Skin epidermis (tissue), 12 donors: ENCODE measurements around the gene SCAMP1.

Experiments used
- H3K27ac ChIP-seq, 21 experiments: fragments of 200-600 bp; sonication (generic) in 11 of 21; one replicate each; pipeline ENCODE4 v1.5.0; 2020; ENCODE audit warnings: mild to moderate bottlenecking in 3 of 21, inconsistent platforms in 2 of 21, moderate library complexity in 2 of 21
- H3K4me3 ChIP-seq, 7 experiments: fragments of 200-600 bp; sonication (generic) in 2 of 7; one replicate each; pipeline ENCODE4 v1.5.0; 2020; ENCODE audit warnings: inconsistent platforms in 2 of 7, mild to moderate bottlenecking in 2 of 7, moderate library complexity in 1 of 7

Gene SCAMP1

GRCh38 chr5:78359831-78360673 lies at the start of gene SCAMP1:
TSS of gene SCAMP1 (plus strand) at chr5:78360617. CDS start at chr5:78360672, 55 bp downstream.
- peak within 1 kb of the TSS; percentile 80 to 96 (median 94) for H3K27ac ChIP-seq
- peak within 1 kb of the TSS; percentile 61 to 99 (median 96) for H3K4me3 ChIP-seq

GRCh38 chr5:78317515-78317914 lies 42.9 kb upstream of the SCAMP1 start:
- no peak overlapping the region for H3K27ac ChIP-seq
- H3K4me3 ChIP-seq, result no peak overlapping the region

DNA sequence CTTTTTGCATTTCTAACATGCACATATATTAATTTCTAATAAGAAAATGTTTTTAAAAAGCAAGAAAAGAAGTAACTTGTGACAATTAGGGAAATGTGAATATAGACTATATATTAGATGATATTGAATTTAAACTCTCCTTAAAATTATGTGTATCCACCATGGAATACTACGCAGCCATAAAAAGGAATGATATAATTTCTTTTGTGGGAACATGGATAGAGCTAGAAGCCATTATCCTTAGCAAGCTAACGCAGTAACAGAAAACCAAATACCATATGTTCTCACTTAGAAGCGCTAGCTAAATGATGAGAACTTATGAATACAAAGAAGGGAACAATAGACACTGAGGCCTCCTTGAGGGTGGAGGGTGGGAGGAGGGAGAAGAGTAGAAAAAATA lies 42.1 kb upstream of the SCAMP1 start:
- Histone ChIP-seq H3K4me3 (no peak overlapping the region), H3K27ac (no peak overlapping the region)

GRCh38 chr5:78320401-78320800 lies 40.0 kb upstream of the SCAMP1 start:
- no peak overlapping the region for H3K27ac ChIP-seq
- H3K4me3 ChIP-seq, result no peak overlapping the region

DNA sequence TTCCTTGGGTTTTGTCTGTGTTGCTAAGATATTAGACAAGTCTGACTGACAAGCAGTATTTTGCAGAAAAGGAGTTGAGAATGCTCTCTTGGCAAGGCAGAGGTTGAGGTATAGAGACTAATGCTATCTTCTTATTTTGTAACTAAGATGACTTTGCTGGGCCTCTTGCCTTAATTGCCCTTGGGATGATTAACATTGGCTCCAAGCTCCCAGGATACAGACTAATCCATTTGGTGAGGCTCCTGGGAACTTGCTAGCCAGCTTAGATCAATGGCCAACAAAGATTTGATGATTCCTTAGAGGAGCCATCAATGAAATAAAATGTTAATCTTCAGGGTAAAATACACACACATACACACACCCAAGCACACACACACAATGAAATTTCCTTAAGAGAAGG lies 37.2 kb upstream of the SCAMP1 start:
- Histone ChIP-seq H3K4me3 (no peak overlapping the region), H3K27ac (no peak overlapping the region)

DNA sequence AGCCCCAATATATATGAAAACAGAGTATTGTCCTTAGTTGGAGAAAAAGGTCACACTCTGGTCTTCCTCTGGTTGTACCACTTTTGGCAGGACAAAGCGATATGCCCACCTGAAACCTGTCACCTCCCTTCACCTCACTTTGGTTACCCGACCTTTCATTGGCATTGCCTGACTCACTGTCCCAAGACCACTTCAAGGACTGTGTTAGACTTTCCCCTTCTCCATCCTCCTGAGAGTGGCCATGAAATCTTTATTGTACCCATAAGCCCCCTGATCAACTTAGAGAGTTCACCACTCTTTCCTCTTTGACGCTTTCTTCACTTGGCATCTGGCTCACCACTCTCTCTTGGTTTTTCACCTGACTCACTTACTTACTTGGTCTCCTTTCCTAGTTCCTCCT lies 33.5 kb upstream of the SCAMP1 start:
- Histone ChIP-seq H3K27ac (peak overlapping the region in 2 of 21 experiments; percentile 15 to 64), H3K4me3 (no peak overlapping the region)

DNA sequence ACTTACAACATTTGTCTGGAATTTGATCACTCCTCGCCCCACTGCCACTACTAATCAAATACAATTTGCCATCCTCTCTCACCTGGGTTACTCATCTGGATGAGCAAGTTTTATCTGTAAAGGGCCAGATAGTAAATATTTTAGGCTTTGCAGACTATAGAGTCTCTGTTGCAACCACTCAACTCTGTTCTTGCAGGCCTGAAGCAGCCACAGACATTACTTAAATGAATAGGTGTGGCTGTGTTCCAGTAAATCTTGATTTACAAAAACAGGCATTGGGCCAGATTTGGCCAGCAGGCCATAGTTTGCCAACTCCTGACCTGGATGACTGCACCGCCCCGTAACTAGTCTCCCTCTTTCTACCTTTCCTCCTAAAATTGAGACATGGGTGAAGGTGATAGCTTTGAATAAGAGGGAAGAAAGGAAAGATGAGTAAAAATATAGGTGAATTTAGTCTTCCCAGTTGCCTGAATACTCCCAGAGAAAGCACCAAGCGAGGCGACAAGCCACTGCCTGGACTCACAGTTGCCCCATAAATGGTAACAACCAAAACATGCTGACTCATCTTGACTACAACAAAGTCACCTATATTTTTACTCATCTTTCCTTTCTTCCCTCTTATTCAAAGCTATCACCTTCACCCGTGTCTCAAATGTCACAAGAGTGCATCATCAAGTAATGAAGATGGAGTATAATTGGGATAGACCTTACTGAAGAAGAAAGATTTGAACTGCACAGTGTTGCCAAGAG lies 32.5 kb upstream of the SCAMP1 start:
- Histone ChIP-seq H3K4me3 (no peak overlapping the region), H3K27ac (peak overlapping the region in 7 of 21 experiments; percentile 1 to 64 (median 46))

GRCh38 chr5:78328585-78329173 lies 31.7 kb upstream of the SCAMP1 start:
- Histone ChIP-seq H3K27ac (peak overlapping the region in 7 of 21 experiments; percentile 1 to 52 (median 18)), H3K4me3 (no peak overlapping the region)

DNA sequence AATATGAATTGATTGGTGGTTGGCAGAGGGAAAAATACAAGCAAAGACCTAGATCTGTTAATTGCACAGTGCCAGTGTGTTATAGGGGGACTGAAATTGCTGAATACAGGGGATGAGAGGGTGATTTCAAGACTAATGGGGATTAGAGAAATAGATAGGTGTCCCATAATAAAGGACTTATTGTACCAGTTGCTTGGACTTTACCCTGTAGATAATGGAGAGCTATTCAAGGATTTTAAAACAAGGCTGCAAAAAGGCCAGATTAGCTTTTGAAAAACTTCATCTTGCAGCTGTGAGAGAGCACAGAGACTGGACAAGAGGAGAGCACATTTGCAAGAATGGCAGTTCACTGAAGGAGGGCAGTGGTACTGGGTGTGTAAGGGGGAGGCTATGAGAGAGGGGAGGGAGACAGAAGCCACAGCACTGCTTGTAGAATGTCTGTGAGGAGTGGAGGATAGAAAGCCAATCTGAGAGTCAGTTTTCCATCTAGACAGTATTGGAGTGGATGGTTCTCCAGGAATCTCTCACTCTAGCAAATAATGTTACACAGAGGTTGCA lies 28.8 kb upstream of the SCAMP1 start:
- Histone ChIP-seq H3K4me3 (no peak overlapping the region), H3K27ac (no peak overlapping the region)

- Histone ChIP-seq H3K27ac (no peak overlapping the region), H3K4me3 (no peak overlapping the region)
Measured at GRCh38 chr5:78334811-78335210, 25.6 kb upstream of the SCAMP1 start.

DNA sequence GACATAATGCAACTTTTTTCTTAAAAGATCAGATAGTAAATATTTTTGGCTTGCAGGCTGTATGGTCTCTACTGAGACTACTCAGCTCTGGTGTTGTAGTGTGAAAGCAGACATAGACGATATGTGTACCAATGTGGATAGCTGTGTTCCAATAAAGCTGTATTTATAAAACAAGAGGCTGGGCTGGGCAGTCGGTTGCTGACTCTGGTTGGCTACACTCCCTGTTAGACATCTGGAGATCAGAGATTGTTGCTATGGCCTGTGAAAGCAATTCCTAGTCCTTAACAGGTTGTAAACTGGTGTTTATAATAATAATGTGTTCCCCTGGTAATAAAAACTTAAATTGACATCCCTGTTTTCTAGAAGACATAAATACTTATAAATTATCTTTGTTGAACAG lies 24.4 kb upstream of the SCAMP1 start:
- no peak overlapping the region for H3K27ac ChIP-seq
- H3K4me3 ChIP-seq, result no peak overlapping the region

DNA sequence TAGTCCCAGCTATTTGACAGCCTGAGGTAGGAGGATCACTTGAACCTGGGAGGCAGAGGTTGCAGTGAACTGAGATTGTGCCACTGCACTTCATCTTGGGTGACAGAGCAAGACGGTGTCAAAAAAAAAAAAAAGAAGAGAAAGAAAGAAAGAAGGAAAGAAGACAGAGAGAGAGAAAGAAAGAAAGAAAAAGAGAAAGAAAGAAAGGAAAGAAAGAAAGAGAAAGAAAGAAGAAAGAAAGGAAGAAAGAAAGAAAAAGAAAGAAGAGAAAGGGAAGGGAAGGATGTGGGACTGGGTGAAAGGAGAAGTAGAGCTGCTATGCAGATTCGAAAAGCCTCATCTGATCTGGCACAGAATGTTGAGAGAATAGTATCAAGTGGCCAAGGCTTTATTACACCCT lies 23.7 kb upstream of the SCAMP1 start:
- no peak overlapping the region for H3K27ac ChIP-seq
- H3K4me3 ChIP-seq, result no peak overlapping the region

GRCh38 chr5:78339617-78340436 lies 20.6 kb upstream of the SCAMP1 start:
- Histone ChIP-seq H3K27ac (peak overlapping the region in 1 of 21 experiments; percentile 25), H3K4me3 (no peak overlapping the region)

DNA sequence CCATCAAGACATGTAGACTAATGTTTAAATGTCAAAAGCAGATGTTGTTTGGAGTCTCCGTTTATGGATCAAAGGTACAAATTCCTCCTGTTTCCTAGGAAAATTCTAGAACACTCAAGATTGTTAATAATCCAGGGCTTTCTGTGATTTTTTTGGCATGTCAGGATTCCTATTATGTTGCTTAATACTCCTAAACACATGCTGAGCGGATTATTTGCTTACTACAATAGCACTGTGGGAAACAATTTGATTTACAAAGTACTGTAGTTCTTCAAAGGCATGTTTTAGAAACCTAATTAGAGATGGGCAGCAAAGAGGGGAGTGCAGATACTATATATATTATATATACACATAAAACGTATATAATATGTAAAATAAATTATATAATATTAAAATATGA lies 19.0 kb upstream of the SCAMP1 start:
- Histone ChIP-seq H3K27ac (no peak overlapping the region), H3K4me3 (no peak overlapping the region)

DNA sequence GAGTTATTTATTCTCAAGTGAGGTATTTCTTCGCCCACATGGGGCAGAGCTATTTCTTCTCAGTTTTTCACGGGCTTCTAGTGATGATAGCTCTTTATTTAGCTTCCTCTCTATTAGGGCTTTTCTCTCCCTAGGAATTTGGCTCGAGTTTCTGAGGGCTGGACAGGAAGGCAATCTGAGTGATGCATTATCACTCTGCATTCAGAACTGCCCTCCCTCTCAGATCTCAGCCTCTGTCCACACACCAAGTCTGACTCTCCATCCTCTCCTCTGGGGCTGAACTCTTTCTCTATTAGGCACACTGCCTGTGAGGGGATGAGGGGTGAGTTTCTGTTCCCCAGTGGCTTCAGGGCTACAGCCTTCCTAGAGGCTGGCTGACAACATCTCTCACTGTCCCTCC lies 14.9 kb upstream of the SCAMP1 start:
- Histone ChIP-seq H3K4me3 (no peak overlapping the region), H3K27ac (no peak overlapping the region)

- H3K27ac ChIP-seq, result no peak overlapping the region
- H3K4me3 ChIP-seq, result no peak overlapping the region
Measured at GRCh38 chr5:78353520-78353919, 6.9 kb upstream of the SCAMP1 start.

DNA sequence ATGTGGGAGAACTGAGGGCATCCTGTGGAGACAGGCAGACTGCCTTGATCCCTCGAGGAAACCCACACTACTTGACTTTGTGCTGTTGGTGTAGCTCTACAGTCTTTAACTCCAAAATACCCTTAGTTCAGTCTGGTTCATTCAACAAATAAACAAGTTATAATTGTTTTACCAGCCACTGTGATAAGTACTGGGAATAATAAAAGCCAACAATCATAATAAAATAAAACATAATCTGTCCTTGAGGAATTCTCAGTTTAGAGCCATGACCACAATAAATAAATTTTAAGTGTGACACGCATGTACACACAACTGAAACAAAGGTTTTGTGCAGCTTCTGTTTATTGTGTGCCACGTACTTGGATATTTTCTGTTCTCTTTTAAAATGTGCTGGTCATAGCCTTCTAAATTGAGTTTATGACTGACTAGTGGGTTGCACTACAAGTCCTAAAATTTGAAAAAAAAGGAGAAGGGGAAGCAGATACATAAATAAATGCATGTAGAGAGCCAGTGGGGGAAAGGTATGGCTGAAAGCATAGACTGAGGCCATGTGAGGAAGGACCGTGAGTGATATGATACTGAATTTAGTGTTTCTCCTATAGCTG lies 6.2 kb upstream of the SCAMP1 start:
- Histone ChIP-seq H3K4me3 (no peak overlapping the region), H3K27ac (no peak overlapping the region)

- Histone ChIP-seq H3K27ac (peak overlapping the region in 1 of 21 experiments; percentile 24), H3K4me3 (no peak overlapping the region)
Measured at GRCh38 chr5:78355561-78355960, 4.9 kb upstream of the SCAMP1 start.

- Histone ChIP-seq H3K4me3 (peak overlapping the region; percentile 61 to 99 (median 96)), H3K27ac (peak overlapping the region in 19 of 21 experiments; percentile 87 to 96 (median 94))
Measured at GRCh38 chr5:78359455-78359830, 974 bp upstream of the SCAMP1 start.
